Measurements from ENCODE around the gene CNTN5. TPM values are rescaled to one million over a fixed set of nuclear protein-coding genes. Genes with fewer than 3 reads are reported as not detected.

The CNTN5 gene
- total RNA-seq, 2 experiments from 2014 or later: not detected

- peaks cover 11% of the 10 kb centered on the region for H3K9me3 Mint-ChIP-seq
- ATAC-seq (ENCODE audit: poor library complexity) (no peak), DNase-seq (no peak)
- Histone ChIP-seq H3K4me1 (ENCODE audit: insufficient read depth, low read length) (no peaks in the 10 kb centered on the region), H3K4me3 (ENCODE audit: low read length) (no peak overlapping the region), H3K9me3 (ENCODE audit: control insufficient read depth in 1 of 2, insufficient read depth in 1 of 2, low read length in 2 of 2) (peaks cover 5 to 9% of the 10 kb centered on the region in 2 experiments), H3K27me3 (ENCODE audit: control insufficient read depth in 1 of 2, insufficient read depth in 2 of 2, low read length in 2 of 2) (no peaks in the 10 kb centered on the region), H3K36me3 (ENCODE audit: insufficient read depth, low read length) (no peaks in the 10 kb centered on the region), H3K27ac (ENCODE audit: low read depth in 1 of 2, low read length in 2 of 2) (no peak overlapping the region)
- no peak overlapping the region for H3K27ac Mint-ChIP-seq
- CTCF ChIA-PET: no interaction called here
- no peak for TF ChIP-seq CTCF (IDR thresholded peaks at IDR 0.05)
- H3K27me3 Mint-ChIP-seq: no peaks in the 10 kb centered on the region
- POLR2A ChIA-PET: no interaction called here
- no peaks in the 10 kb centered on the region for H3K36me3 Mint-ChIP-seq (ENCODE audit: low read depth)
- H3K4me3 Mint-ChIP-seq: no peak overlapping the region
- no peaks in the 10 kb centered on the region for H3K4me1 Mint-ChIP-seq (ENCODE audit: low read depth)
- intact Hi-C loops (cut with DNase I, micrococcal nuclease): no loop called here
Observed at GRCh38 chr11:99240192-99241030, 219.7 kb downstream of the CNTN5 start.

- Mint-ChIP-seq H3K27me3 (no peaks in the 10 kb centered on the region), H3K9me3 (peaks cover 11% of the 10 kb centered on the region), H3K36me3 (ENCODE audit: low read depth) (no peaks in the 10 kb centered on the region), H3K4me1 (ENCODE audit: low read depth) (no peaks in the 10 kb centered on the region), H3K27ac (no peak overlapping the region), H3K4me3 (no peak overlapping the region)
- ATAC-seq (ENCODE audit: poor library complexity) (no peak), DNase-seq (no peak)
- no peak overlapping the region for H3K27ac ChIP-seq (ENCODE audit: low read depth in 1 of 2, low read length in 2 of 2)
- H3K4me3 ChIP-seq (ENCODE audit: low read length): no peak overlapping the region
- intact Hi-C loops (cut with DNase I, micrococcal nuclease): no loop called here
- no peaks in the 10 kb centered on the region for H3K27me3 ChIP-seq (ENCODE audit: control insufficient read depth in 1 of 2, insufficient read depth in 2 of 2, low read length in 2 of 2)
- ChIA-PET CTCF (no interaction called here), POLR2A (no interaction called here)
- H3K4me1 ChIP-seq (ENCODE audit: insufficient read depth, low read length): no peaks in the 10 kb centered on the region
- H3K36me3 ChIP-seq (ENCODE audit: insufficient read depth, low read length): no peaks in the 10 kb centered on the region
- H3K9me3 ChIP-seq (ENCODE audit: control insufficient read depth in 1 of 2, insufficient read depth in 1 of 2, low read length in 2 of 2): peaks cover 5 to 9% of the 10 kb centered on the region in 2 experiments
- TF ChIP-seq CTCF (IDR thresholded peaks at IDR 0.05): no peak
Observed at GRCh38 chr11:99241066-99241465, 220.3 kb downstream of the CNTN5 start.

- Histone ChIP-seq H3K36me3 (ENCODE audit: insufficient read depth, low read length) (no peaks in the 10 kb centered on the region), H3K9me3 (ENCODE audit: control insufficient read depth in 1 of 2, insufficient read depth in 1 of 2, low read length in 2 of 2) (peaks cover 2 to 5% of the 10 kb centered on the region in 2 experiments), H3K4me1 (ENCODE audit: insufficient read depth, low read length) (no peaks in the 10 kb centered on the region), H3K27me3 (ENCODE audit: control insufficient read depth in 1 of 2, insufficient read depth in 2 of 2, low read length in 2 of 2) (no peaks in the 10 kb centered on the region), H3K27ac (ENCODE audit: low read depth in 1 of 2, low read length in 2 of 2) (no peak overlapping the region), H3K4me3 (ENCODE audit: low read length) (no peak overlapping the region)
- Mint-ChIP-seq H3K9me3 (peaks cover 11% of the 10 kb centered on the region), H3K36me3 (ENCODE audit: low read depth) (no peaks in the 10 kb centered on the region), H3K4me3 (no peak overlapping the region), H3K4me1 (ENCODE audit: low read depth) (no peaks in the 10 kb centered on the region), H3K27ac (no peak overlapping the region), H3K27me3 (no peaks in the 10 kb centered on the region)
- CTCF ChIA-PET: no interaction called here
- intact Hi-C loops (cut with DNase I, micrococcal nuclease): no loop called here
- DNase-seq (no peak), ATAC-seq (ENCODE audit: poor library complexity) (no peak)
- POLR2A ChIA-PET: no interaction called here
- TF ChIP-seq CTCF (IDR thresholded peaks at IDR 0.05): no peak
Observed at GRCh38 chr11:99244613-99245012, 223.9 kb downstream of the CNTN5 start.

All from CD4-positive, alpha-beta T cell (primary cell).